Nephron (organoid): ENCODE measurements around the gene PRR36.

Experiments used
- H3K27ac Mint-ChIP-seq, 3 experiments: 2 replicates each; pipeline ENCODE4 v1.8.0; 2020; ENCODE audit warnings: mixed read lengths in 3 of 3, mild to moderate bottlenecking in 2 of 3, moderate library complexity in 1 of 3
- H3K27me3 Mint-ChIP-seq: 2 replicates; pipeline ENCODE4 v1.8.0; 2021; ENCODE audit warnings: low read depth, mild to moderate bottlenecking, moderate library complexity, mixed read lengths
- H3K36me3 Mint-ChIP-seq: 2 replicates; pipeline ENCODE4 v1.8.0; 2020; ENCODE audit warnings: low read depth, mixed read lengths
- H3K4me1 Mint-ChIP-seq: 2 replicates; pipeline ENCODE4 v1.8.0; 2020; ENCODE audit warnings: mixed read lengths
- H3K4me3 Mint-ChIP-seq, 3 experiments: 2 replicates each; pipeline ENCODE4 v1.8.0; 2020; ENCODE audit warnings: mild to moderate bottlenecking in 3 of 3, mixed read lengths in 3 of 3, moderate library complexity in 2 of 3
- H3K9me3 Mint-ChIP-seq: 2 replicates; pipeline ENCODE4 v1.8.0; 2020; ENCODE audit warnings: mixed read lengths
- CTCF ChIP-seq, 3 experiments: fragments of 200-600 bp; sonication (generic); IDR thresholded peaks; one replicate each; pipeline ENCODE4 v1.5.0; 2021; ENCODE audit warnings: antibody characterized with exemption in 3 of 3; ENCODE audit not compliant: unreplicated experiment in 3 of 3

Gene PRR36

GRCh38 chr19:7856679-7857663, 17.2 kb downstream of the PRR36 start:
- H3K4me3 Mint-ChIP-seq, result no peak overlapping the region

GRCh38 chr19:7856109-7856591, 18.0 kb downstream of the PRR36 start:
- TF ChIP-seq CTCF (IDR thresholded peaks at IDR 0.05; ENCODE audit: unreplicated experiment in 3 of 3), result no peak
- H3K4me1 Mint-ChIP-seq, result peaks cover 16% of the 10 kb centered on the region
- H3K9me3 Mint-ChIP-seq, result no peaks in the 10 kb centered on the region
- H3K27me3 Mint-ChIP-seq, result peaks cover 19% of the 10 kb centered on the region
- no peak overlapping the region for H3K27ac Mint-ChIP-seq
- no peak overlapping the region for H3K4me3 Mint-ChIP-seq
- H3K36me3 Mint-ChIP-seq, result no peaks in the 10 kb centered on the region

More at GRCh38 chr19:7856679-7857663, 17.2 kb downstream of the PRR36 start:
- peaks cover 22% of the 10 kb centered on the region for H3K27me3 Mint-ChIP-seq
- peaks cover 17% of the 10 kb centered on the region for H3K4me1 Mint-ChIP-seq
- H3K36me3 Mint-ChIP-seq, result no peaks in the 10 kb centered on the region
- no peak for TF ChIP-seq CTCF (IDR thresholded peaks at IDR 0.05; ENCODE audit: unreplicated experiment in 3 of 3)
- H3K27ac Mint-ChIP-seq, result no peak overlapping the region
- H3K9me3 Mint-ChIP-seq, result no peaks in the 10 kb centered on the region

DNA sequence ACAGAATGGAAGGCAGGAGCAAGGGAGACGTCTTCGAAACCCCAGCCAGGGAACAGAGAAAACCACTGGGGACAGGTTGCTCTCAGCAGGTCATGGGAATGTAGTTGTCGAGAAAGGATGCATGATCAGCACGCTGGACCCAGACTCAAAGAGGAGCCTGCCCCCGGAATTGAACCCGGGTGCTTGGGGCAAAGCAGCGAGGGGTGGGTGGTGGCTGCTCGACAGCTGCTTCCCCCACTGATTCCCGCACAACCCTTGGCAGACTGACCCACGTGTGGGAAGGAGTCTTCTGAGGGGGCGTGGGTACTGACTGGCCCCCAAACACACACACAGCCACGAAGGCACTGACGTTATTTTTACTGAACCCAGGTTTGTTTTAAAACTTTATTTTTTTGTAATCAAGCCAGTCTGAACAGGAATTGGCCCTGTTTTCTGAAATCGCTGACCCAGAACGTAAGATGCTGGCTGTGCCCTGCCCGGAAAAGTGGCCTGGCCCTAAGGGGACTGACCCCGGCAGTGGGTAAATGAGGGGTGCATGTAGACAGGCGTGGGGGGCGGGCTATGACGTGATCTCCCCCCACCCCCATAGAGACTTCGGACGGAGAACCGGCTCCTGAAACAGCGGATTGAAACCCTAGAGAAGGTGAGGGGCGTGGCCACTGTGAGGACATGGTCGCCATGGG, 18.6 kb downstream of the PRR36 start:
- Mint-ChIP-seq H3K27ac (no peak overlapping the region), H3K4me3 (no peak overlapping the region), H3K4me1 (peaks cover 14% of the 10 kb centered on the region), H3K36me3 (no peaks in the 10 kb centered on the region), H3K27me3 (peaks cover 13% of the 10 kb centered on the region), H3K9me3 (no peaks in the 10 kb centered on the region)
- TF ChIP-seq CTCF (IDR thresholded peaks at IDR 0.05; ENCODE audit: unreplicated experiment in 3 of 3), result no peak

DNA sequence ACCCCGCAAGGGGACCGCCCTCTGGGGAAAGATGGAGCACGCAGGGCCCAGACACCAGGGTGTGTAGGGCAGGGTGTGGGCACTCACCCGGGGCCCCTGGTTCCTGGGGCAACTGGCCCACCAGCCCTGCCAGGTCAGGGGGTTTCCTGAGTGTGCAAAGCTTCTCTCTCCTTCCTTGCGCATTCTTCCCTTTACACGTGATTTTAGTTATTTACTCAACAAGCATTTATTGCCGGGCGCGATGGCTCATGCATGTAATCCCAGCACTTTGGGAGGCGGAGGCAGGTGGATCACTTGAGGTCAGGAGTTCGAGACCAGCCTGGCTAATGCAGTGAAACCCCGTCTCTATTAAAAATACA, 20.4 kb downstream of the PRR36 start:
- Mint-ChIP-seq H3K4me3 (no peak overlapping the region), H3K36me3 (no peaks in the 10 kb centered on the region), H3K27ac (no peak overlapping the region), H3K4me1 (peaks cover 19% of the 10 kb centered on the region), H3K9me3 (no peaks in the 10 kb centered on the region), H3K27me3 (peaks cover 12% of the 10 kb centered on the region)
- TF ChIP-seq CTCF (IDR thresholded peaks at IDR 0.05; ENCODE audit: unreplicated experiment in 3 of 3), result no peak

- H3K27me3 Mint-ChIP-seq, result peaks cover 12% of the 10 kb centered on the region
- peak; percentile 87 to 94 (median 92) for TF ChIP-seq CTCF (IDR thresholded peaks at IDR 0.05; ENCODE audit: unreplicated experiment in 3 of 3)
- peak overlapping the region in 1 of 3 experiments; percentile 17 for H3K4me3 Mint-ChIP-seq
- no peak overlapping the region for H3K27ac Mint-ChIP-seq
- H3K4me1 Mint-ChIP-seq, result peaks cover 19% of the 10 kb centered on the region
- no peaks in the 10 kb centered on the region for H3K9me3 Mint-ChIP-seq
- no peaks in the 10 kb centered on the region for H3K36me3 Mint-ChIP-seq
These were observed 21.1 kb downstream of the PRR36 start for GRCh38 chr19:7852851-7853769.
